ENCODE results near the gene HECTD4. TPM values are rescaled to one million over a fixed set of nuclear protein-coding genes. Genes with fewer than 3 reads are reported as not detected.

Gene HECTD4
- total RNA-seq, 1 experiment from 2014 or later: 37.4 TPM

DNA sequence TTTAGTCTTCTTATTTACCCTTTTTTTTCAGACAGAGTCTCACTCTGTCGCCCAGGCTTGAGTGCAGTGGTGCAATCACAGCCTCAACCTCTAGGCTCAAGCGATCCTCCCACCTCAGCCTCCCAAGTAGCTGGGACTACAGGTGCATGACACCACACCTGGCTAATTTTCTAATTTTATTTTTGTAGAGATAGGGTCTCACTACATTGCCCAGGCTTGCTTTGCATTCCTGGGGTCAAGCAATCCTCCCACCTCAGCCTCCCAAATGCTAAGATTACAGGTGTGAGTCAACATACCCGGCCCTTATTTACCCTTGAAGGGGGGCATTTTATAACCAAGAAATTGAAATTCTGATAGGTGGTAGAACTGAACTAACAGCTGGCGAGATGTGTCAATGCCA, 21.0 kb downstream of the HECTD4 start:
- intact Hi-C loops (cut with micrococcal nuclease; ENCODE audit: unreplicated experiment): no loop called here
- Histone ChIP-seq H3K79me2 (ENCODE audit: low read depth) (peaks cover 14% of the 10 kb centered on the region), H3K9me3 (ENCODE audit: insufficient read depth, low read depth) (no peaks in the 10 kb centered on the region), H3K9me2 (ENCODE audit: insufficient read depth) (no peaks in the 10 kb centered on the region), H3K4me3 (no peak overlapping the region), H3K36me3 (ENCODE audit: low read depth) (no peaks in the 10 kb centered on the region), H3K4me1 (replicated peaks; ENCODE audit: insufficient read depth) (no peaks in the 10 kb centered on the region), H3K27ac (no peak overlapping the region), H3F3A (ENCODE audit: insufficient read depth, low read depth) (no peaks in the 10 kb centered on the region), H3K4me2 (no peak overlapping the region), H4K20me1 (ENCODE audit: insufficient read depth) (no peaks in the 10 kb centered on the region), H3K27me3 (ENCODE audit: insufficient read depth, low read depth) (no peaks in the 10 kb centered on the region), H2AFZ (no peak overlapping the region)
- TF ChIP-seq, protein P1, sequence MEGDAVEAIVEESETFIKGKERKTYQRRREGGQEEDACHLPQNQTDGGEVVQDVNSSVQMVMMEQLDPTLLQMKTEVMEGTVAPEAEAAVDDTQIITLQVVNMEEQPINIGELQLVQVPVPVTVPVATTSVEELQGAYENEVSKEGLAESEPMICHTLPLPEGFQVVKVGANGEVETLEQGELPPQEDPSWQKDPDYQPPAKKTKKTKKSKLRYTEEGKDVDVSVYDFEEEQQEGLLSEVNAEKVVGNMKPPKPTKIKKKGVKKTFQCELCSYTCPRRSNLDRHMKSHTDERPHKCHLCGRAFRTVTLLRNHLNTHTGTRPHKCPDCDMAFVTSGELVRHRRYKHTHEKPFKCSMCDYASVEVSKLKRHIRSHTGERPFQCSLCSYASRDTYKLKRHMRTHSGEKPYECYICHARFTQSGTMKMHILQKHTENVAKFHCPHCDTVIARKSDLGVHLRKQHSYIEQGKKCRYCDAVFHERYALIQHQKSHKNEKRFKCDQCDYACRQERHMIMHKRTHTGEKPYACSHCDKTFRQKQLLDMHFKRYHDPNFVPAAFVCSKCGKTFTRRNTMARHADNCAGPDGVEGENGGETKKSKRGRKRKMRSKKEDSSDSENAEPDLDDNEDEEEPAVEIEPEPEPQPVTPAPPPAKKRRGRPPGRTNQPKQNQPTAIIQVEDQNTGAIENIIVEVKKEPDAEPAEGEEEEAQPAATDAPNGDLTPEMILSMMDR (conservative IDR thresholded peaks at IDR 0.05): no peak
- no peak for TF ChIP-seq EZH2 (IDR thresholded peaks at IDR 0.05; ENCODE audit: low read depth)
- POLR2A ChIA-PET (ENCODE audit: unreplicated experiment): no interaction called here
- BruUV-seq (replicated peaks): no TSS peak
- CTCF ChIA-PET: interaction anchor here (0.7 kb wide), 2 partner anchors 34 to 41 kb away, joined by 5 to 7 read pairs; no protein-coding TSS in a partner anchor
- DNase-seq: no peak

DNA sequence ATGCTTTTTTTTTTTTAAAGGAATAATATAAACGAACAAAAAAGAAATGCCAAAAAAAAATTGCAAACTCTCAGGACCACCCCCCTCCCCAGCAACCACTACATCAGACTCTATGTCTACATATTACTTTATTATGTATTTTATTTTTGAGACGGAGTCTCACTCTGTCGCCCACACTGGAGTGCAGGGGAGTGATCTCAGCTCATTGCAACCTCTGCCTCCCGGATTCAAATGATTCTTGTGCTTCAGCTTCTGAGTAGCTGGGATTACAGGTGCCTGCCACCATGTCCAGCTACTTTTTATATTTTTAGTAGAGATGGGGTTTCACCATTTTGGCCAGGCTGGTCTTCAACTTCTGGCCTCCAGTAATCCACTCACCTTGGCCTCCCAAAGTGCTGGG, 22.9 kb downstream of the HECTD4 start:
- ChIA-PET CTCF (no interaction called here), POLR2A (ENCODE audit: unreplicated experiment) (no interaction called here)
- H3K36me3 ChIP-seq (ENCODE audit: low read depth): no peaks in the 10 kb centered on the region
- H3K9me3 ChIP-seq (ENCODE audit: insufficient read depth, low read depth): no peaks in the 10 kb centered on the region
- H3K79me2 ChIP-seq (ENCODE audit: low read depth): peaks cover 12% of the 10 kb centered on the region
- H3K4me3 ChIP-seq: no peak overlapping the region
- no peaks in the 10 kb centered on the region for H3K9me2 ChIP-seq (ENCODE audit: insufficient read depth)
- no peaks in the 10 kb centered on the region for H4K20me1 ChIP-seq (ENCODE audit: insufficient read depth)
- no TSS peak for BruUV-seq (replicated peaks)
- H3K4me2 ChIP-seq: no peak overlapping the region
- H3K4me1 ChIP-seq (replicated peaks; ENCODE audit: insufficient read depth): no peaks in the 10 kb centered on the region
- TF ChIP-seq, protein P1 (conservative IDR thresholded peaks at IDR 0.05): no peak
- no peak for TF ChIP-seq EZH2 (IDR thresholded peaks at IDR 0.05; ENCODE audit: low read depth)
- H3K27ac ChIP-seq: no peak overlapping the region
- H2AFZ ChIP-seq: no peak overlapping the region
- intact Hi-C loops (cut with micrococcal nuclease; ENCODE audit: unreplicated experiment): no loop called here
- DNase-seq: no peak
- H3F3A ChIP-seq (ENCODE audit: insufficient read depth, low read depth): no peaks in the 10 kb centered on the region
- H3K27me3 ChIP-seq (ENCODE audit: insufficient read depth, low read depth): no peaks in the 10 kb centered on the region

GRCh38 chr12:112357214-112357613, 25.0 kb downstream of the HECTD4 start:
- Histone ChIP-seq H3K4me3 (no peak overlapping the region), H3K27me3 (ENCODE audit: insufficient read depth, low read depth) (no peaks in the 10 kb centered on the region), H3K27ac (no peak overlapping the region), H2AFZ (no peak overlapping the region), H3K4me2 (no peak overlapping the region), H3K9me2 (ENCODE audit: insufficient read depth) (no peaks in the 10 kb centered on the region), H3F3A (ENCODE audit: insufficient read depth, low read depth) (no peaks in the 10 kb centered on the region), H4K20me1 (ENCODE audit: insufficient read depth) (no peaks in the 10 kb centered on the region), H3K36me3 (ENCODE audit: low read depth) (no peaks in the 10 kb centered on the region), H3K9me3 (ENCODE audit: insufficient read depth, low read depth) (no peaks in the 10 kb centered on the region), H3K4me1 (replicated peaks; ENCODE audit: insufficient read depth) (0 out of 2 replicates have a peak, but pooled peaks cover 3% of the 10 kb centered on the region), H3K79me2 (ENCODE audit: low read depth) (peaks cover 9% of the 10 kb centered on the region; the same call in 1 of the 2 replicates)
- intact Hi-C loops (cut with micrococcal nuclease; ENCODE audit: unreplicated experiment): no loop called here
- ChIA-PET CTCF (interaction anchor here (0.5 kb wide), 1 partner anchor 248 kb away, joined by 3 read pairs; the partner anchor contains the start of gene NAA25), POLR2A (ENCODE audit: unreplicated experiment) (no interaction called here)
- TF ChIP-seq EZH2 (IDR thresholded peaks at IDR 0.05; ENCODE audit: low read depth): no peak
- TF ChIP-seq, protein P1 (conservative IDR thresholded peaks at IDR 0.05): no peak
- BruUV-seq (replicated peaks): no TSS peak
- DNase-seq: no peak

Data from PC-9 (cell line).